Stimulated activated CD4-positive, alpha-beta T cell treated with anti-CD3 and anti-CD28 coated beads, Interleukin-12 subunit alpha, Interleukin-12 subunit beta, amount 100 ng/mL, for 48 hours (primary cell): ENCODE results near the gene INSRR.

Experiments used
- DNase-seq, 3 donors: peaks; one replicate each; pipeline ENCODE4 v3.0.0-alpha.2; 2020; ENCODE audit warnings: low read depth in 2 of 3, low spot score in 1 of 3

Gene INSRR

DNA sequence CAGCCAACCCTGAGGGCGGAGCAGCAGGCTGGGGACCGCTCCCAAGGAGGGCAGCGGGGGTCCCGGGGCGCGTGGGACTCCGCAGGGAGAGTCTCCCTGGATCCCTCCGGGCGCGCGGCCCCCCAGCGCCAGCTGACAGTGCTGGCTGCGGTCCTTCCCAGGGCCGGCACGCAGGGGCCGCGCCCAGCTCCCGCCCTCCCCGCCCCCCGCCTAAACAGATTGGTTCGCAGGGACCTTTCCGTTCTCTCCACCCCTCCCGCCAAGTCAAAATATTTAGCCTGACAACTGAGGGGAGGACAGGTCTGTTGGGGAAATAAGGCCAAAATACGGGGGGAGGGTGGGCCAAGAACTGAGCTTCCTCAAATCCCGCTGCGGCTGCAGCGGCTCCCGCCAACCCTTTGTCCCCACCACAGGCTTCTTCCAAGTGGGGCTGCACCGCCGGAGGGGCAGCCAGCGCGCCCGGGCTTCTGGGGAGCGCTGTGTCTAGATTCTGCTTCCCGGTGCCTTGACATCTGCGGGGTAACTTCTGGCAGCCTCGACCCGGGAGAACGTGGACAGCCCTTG is at the start of gene INSRR:
INSRR (minus strand) TSS at position 159 of the 564 bp plus-strand sequence. CDS start 496 bp downstream, outside the sequence.
- DNase-seq = no peak

DNA sequence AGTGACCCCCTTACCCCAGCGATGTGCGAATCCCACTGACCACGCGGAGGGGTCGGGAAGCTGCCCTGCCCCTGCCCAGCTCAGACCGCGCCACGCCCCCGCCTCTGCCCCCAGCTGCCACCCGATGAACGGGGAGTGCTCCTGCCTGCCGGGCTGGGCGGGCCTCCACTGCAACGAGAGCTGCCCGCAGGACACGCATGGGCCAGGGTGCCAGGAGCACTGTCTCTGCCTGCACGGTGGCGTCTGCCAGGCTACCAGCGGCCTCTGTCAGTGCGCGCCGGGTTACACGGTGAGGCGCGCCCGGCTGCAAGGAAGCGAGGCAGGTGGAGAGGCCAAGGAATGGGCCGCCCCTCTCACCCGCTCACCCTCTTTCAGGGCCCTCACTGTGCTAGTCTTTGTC is 49.6 kb upstream of the INSRR start:
- DNase-seq = no peak

DNA sequence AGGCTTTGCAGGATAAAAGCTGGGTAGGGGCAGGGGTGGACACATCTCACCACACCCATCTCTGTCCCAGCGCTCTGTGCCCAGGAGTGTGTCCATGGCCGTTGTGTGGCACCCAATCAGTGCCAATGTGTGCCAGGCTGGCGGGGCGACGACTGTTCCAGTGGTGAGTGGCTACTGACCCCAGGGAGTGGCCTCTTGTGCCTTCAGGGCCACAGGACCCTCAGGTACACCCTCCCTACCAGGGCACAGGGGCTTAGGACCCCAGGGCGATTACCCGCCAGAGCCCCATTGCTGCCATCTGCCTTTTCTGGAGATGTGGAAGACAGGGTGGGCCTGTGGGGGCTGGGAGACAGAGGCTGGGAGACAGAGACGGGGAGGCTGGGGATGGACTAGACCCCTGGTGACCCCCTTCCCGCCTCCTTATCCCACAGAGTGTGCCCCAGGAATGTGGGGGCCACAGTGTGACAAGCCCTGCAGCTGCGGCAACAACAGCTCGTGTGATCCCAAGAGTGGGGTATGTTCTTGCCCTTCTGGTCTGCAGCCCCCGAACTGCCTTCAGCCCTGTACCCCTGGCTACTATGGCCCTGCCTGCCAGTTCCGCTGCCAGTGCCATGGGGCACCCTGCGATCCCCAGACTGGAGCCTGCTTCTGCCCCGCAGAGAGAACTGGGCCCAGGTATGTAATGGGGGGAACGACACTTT is 47.4 kb upstream of the INSRR start:
- DNase-seq = no peak

DNA sequence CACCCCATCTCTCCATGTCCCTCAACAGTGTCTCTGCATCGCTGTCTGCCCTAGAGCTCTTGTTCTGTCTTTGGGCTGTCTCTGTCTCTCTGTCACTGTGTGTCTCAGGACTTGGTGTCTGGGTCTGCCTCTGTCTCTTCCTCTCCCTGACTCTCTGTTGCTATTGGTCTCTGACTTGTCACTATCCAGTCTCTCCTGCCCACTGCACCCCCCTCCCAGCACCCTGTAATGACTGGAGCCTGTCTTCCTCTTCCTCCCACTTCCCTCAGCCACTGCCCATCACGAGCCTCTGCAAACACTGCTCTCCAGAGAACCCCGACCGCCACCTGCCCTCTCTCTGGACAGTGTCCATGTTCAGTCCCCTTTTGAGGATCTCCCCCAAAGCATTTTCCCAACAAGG is 46.7 kb upstream of the INSRR start:
- no peak for DNase-seq

DNA sequence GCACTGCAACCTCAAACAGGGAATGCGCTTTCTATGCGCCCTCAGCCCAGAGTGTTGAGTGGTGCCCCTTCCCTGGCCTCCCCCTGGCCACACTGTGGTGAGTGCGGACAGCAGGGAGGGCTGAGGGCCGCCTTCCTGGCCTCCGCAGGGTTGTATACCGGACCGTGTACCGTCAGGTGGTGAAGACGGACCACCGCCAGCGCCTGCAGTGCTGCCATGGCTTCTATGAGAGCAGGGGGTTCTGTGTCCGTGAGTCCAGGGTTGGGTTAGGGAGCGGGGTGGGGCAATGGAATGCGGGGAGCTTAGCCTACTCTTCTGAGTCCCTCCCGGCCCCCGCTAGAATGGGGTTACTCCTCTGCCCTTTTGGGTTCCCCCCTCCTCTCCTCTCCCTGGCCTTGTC is 46.3 kb upstream of the INSRR start:
- DNase-seq = no peak

DNA sequence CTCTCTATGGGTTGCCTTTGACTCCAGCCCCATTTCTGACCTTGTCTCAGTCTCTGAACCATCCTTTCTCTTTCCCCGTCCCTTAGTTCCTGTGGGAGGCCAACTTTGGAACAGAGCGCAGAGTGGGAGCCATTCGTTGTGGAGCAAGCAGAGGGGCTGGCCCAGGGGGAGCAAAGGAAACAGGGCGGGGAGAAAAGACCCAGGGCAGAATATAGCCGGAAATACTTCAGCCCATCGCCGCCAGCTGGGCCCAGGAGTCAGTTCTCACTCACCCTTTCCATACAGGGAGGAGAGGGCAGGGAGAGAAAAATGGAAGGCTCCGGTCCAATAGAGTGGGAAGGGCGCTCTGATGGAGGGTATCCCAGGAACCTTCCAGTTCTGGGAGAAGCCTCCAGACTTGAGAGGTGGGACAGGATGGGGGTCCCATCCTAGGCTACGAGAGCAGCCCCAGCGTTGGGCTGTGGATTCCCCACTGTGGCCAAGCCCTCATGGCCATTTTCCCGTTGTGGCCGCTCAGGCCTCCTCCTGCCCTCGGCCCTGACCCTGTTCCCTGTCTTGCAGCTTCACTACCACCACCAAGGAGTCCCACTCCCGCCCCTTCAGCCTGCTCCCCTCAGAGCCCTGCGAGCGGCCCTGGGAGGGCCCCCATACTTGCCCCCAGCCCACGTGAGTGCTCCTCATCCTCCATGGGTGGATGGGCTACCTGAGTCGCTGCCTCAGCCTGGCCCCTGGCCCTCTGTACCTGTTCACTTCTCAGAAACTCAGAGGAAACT is 45.5 kb upstream of the INSRR start:
- no peak for DNase-seq

DNA sequence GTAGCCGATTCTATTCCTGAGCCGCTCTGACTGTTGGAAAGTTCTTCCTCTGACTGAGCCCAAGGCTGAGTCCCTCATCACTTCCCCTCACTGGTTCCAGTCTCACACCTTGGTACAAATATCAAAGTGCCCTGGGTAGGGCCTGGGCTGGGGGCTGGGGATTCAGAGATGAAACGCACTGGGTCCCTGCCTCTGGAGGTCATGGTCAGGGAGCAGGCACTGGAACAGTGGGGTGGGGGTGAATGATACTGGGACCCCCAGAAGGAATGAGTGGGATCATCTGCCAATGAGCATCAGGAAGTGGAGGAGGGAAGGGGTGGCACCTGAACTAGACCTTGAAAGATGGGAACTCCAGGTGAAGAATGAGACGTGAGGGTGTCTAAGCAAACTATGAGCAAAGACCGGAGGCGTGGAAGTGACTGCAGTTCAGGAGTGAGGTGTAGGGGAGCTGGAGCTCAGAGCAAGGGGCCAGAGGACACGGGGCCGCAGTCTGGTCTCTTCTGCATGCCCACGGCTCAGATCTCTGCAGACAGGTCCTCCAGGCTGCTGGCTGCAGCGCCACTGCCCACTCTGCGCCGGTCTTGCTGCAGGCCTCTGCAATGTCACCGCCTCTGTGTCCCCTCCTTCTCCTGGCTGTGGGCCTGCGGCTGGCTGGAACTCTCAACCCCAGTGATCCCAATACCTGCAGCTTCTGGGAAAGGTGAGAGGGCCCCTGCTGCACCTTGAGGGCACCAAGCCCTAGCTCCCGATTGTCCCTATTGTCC is 44.6 kb upstream of the INSRR start:
- no peak for DNase-seq

DNA sequence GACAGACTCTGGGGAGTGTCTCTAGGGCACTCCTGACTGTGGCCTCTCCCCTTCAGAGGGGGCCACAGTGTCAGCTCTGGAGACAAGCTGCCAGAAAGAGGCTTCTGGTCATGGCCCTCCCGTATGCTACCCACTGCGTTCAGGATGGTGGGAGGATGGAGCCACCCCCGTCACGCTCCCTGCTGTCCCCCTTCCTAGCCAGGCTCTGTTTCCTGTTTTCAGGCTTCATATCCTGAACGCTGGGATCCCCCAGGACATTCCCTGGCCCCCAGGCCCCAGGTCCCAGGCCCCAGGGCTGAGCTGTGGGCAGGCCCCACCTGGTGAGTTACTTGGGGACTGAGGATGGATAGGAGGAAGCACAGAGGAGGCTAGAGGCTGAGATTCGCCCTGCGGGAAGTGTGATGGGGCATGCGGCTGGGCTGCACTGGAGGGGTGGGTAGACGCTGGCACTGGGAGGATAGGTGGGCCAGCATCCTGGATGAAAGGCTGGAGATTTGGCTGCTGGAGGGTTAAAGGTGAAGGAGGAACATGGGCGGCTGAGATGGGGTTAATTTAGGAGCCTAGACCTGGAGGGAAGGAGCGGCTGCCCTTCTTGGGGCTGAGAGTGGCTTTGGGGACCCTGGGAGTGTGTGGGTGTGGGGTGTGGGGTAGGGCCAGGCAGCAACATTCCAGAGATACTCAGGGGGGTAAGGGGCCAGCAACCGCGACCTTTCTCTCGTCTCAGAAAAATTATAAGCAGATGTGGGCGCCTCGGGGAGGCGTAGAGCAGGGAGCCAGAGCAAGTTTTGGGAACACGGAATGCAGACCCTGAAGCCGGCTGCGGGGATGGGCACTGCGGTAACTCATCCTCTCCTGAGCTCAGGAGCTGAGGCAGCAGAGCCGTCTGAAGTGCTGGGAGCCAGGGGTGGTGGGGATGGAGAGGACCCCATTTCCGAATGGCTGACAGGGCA is 43.3 kb upstream of the INSRR start:
- no peak for DNase-seq

DNA sequence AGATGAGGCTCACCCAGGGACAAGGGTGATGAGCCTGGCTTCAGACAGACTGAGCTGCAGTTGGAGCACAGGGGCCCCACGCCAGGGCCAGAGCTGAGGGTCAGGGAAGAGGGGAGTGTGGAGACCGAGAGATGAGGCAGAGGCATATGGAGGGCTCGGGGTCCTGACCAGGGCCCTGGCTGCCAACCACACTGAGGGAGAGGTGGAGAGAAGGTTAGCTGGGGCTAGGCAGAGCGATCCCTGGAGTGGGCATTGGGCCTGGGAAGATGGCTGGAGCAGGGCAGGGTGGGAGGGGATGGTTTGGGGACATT is 42.6 kb upstream of the INSRR start:
- no peak for DNase-seq

DNA sequence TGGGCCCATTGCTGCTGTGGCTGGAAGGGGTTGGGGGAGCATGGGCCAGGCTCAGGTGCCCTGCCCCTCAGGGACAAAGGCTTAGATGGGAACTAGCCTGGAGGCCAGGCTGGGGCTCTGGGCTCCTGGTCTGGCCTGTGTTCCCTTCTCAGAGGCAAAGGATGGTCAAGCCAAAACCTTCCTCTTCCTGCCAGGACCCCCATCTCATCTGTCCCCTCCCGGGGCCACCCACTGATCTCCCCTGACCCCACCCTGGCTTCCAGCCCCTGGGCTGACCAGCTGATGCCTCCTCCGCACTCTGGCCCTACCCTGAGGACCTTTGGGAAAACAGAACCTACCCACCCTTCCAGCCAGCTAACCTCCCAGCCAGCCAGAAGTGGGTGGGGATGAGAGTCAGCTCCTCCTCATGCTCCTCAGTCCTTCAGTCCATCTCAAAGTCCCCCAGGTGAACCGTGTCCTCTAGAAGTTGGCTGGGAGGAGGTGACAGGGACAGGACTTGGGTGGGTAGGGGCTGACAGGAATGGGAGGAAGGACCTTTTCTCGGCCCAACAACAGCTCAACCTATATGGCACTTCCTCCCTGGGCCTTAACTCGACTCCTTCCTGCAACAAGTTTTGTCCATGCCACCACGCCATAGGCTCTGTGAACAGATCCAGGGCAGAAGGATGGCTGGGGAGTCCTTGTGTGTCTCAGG is 42.1 kb upstream of the INSRR start:
- DNase-seq = no peak

DNA sequence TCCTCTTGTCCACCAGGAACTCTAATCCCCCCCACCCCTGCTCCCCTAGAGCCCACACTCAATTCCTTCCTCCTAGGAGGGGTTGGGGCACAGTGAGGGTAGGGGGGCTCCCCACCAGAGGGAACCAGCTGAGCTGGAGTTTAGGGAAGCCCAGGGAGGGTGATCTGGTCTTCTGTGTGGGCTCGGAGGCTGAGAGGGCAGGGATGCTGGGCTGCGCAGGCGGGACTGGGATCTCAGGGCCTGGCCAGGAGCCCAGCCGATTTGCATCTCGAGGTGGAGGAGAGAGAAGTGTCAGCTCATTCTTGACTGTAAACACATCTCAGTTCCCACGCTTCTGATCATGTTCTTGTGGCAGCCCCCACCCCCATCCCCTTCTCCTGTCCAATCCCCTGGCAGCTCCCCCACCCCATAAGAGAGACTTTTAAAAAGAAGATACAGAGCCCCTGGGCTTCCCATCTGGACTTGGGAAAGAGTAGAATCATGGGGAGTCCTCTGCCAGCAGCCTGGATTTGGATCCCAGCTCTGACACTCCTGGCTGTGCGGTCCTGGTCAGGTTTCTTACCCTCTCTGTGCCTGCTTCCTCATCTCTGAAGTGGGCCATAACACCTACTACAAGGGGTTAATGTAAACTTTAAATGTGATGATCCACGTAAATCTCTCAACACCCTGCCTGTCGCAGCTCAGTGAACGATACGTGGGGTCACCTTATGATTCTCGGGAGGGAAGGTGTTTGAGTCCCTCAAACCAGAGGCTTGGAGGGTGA is 41.2 kb upstream of the INSRR start:
- DNase-seq = no peak

DNA sequence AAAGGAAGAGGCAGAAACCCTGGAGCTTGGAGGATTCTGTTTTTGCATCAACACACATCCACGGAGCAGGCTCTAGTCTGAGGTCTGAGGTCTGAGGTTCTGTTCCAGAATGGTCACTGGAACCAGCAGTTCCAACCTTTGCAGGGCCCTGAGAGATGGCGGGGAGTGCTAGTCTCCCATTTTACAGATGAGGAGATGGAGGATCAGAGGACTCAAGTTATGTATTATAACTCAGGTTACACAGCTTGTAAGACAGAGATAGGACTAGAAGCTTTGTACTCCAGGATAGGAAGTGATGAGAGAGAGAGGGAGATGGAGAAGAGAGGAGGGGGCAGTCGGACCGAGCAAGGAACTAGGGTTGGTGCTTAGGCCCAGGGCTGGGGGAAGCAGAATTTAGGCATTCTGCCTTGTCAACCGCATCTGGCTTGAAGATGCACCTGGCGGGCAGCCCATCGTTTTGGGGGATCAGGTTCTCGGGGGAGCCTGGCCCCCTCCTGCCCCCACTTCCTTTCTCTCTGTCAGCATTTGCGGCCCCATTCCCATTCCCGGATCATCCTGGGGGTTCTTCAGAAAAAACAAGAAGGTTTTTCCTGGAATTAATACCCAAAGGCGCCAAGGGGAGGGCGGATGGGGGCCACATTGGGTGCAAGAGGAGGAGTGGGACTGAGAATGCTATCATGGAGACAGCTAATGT is 40.2 kb upstream of the INSRR start:
- DNase-seq = no peak

DNA sequence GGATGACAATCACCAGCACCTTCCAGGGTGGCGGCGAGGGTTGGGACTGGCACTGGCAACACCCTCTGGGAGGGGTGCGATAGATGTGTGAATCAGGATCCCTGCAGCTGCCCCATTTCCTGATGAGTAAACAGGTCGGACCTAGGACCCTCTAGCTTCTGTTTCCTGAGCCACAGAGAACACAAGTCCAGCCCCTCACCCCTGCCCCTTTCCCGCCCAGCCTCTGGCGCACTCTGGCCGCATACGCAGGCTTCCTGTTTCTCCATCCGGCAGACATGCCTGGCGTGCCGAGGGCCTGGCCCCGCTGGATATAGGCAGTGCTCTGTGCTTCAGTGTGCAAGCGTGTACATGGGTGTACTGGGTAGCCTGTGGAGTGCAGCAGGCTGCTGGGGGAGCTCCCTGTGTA is 39.2 kb upstream of the INSRR start:
- DNase-seq = no peak

DNA sequence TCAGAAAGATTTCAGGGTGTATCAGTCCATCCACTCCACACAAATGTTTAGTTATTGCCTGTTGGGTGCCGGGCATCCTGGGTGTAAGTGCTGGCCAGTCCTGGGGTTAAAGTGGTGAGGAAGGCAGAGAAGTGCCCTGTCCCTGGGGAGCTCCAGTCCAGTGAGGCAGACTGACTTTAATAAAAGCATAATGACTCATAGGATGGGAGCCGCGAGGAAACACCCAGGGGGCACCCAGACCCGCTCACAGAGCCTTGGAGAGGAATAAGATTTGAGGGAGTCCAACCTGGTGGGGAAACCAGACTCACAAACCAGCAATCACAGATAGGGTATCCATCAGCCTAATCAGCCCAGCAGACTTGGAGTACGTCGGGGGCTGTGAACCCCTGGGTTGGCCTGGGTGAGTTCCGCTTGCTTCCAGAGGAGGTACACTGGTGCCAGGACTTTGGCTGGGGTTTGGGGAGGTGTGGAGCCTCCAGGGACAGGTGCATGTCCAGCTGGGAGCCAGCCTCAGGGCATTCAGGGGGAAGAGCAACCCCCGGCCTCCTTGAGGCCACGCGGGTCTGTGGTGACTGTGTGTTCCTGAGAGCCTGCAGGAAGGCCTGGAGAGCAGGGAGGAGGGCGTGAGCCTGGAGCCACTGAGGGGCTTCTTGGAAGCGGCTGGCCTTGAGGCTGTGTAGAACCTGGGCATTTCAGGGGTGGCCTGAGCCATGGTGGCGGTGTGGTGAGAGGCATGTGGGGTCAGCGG is 38.3 kb upstream of the INSRR start:
- DNase-seq = no peak

DNA sequence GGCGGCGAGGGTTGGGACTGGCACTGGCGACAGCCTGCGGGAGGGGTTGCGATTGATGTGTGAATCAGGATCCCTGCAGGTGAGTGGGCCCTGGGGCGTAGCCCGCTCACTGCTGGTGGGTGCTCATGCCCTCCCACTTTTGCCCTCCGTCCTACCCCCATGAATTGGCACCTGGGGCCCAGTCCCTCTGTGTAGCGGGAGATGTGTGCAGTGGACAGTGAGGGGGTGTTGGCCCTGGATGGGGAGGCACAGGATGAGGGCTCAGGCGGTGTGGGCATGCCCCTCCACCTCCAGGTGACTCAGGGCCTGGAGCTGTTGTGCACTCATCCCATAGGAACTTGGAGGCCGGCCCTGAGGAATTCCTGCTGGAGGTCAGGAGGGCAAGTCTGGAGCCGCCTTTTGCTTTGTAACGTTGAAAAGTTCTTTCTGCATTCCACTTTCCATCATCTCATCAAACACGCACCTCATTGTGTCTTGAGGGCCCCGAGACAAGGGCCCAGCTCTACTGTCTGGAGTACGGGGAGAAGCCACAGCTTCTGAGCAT is 37.6 kb upstream of the INSRR start:
- DNase-seq = no peak

DNA sequence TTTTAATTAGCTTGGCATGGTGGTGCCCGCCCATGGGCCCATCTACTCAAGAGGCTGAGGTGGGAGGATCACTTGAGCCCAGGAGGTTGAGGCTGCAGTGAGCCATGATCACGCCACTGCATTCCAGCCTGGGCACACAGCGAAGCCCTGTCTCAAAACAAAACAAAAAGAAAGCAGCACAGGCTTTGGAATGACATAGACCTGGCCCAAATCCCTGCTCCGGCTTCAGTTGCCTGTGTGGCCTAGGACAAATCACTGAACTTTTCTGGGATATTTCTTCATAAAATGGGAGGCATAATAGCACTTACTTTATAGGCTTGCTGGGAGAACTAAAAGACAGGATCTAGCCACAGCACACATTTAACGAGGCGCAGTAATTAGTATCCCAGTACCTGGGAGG is 37.0 kb upstream of the INSRR start:
- DNase-seq = no peak

DNA sequence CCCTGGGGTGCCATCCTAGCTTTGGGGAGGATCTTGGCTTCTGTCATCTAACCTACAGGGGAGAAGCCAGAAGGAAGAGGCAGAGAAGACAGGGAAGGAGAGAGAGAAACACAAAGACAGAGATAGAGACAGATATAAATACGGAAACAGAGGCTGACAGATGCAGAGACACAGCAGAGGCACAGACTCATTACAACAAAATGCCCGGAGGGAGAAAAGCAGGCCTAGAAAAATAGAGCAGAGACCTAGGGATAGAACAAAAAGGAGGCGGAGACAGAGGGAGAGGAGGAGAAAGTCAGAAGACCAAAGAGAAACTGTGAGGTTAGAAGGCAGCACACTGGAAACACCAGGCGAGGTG is 36.5 kb upstream of the INSRR start:
- DNase-seq = no peak
